ENCODE data around the gene CCDC194. TPM values are rescaled to one million over a fixed set of nuclear protein-coding genes. Genes with fewer than 3 reads are reported as not detected.
"Not testable (repeated sequence)": the region's sequence is repeated elsewhere in the genome, so short reads cannot be mapped to it uniquely, and the experiment has no call there.

CCDC194 gene
- total RNA-seq, 2 experiments from 2014 or later = 4.9 to 7.0 TPM

DNA sequence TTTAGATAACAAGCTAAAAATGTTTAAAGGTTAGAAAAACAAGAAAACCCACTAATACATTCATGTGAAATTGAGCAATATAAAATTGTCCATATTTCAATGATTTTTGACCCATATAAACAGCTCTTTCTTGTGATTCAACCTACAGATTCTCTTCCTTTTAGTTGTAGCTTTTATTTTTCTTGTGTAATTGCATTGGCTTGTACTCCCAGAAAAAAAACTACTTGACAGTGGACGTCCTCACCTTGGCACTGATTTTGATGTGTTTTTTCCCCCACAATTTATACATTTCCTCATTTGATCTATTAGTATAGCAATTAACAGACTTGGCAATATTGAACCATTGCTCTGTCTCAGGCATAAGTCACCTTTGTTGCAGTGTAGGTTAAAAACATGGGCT, 4.7 kb downstream of the CCDC194 start:
- H3K9me3 Mint-ChIP-seq = no peaks in the 10 kb centered on the region
- H3K4me3 Mint-ChIP-seq = no peak overlapping the region

DNA sequence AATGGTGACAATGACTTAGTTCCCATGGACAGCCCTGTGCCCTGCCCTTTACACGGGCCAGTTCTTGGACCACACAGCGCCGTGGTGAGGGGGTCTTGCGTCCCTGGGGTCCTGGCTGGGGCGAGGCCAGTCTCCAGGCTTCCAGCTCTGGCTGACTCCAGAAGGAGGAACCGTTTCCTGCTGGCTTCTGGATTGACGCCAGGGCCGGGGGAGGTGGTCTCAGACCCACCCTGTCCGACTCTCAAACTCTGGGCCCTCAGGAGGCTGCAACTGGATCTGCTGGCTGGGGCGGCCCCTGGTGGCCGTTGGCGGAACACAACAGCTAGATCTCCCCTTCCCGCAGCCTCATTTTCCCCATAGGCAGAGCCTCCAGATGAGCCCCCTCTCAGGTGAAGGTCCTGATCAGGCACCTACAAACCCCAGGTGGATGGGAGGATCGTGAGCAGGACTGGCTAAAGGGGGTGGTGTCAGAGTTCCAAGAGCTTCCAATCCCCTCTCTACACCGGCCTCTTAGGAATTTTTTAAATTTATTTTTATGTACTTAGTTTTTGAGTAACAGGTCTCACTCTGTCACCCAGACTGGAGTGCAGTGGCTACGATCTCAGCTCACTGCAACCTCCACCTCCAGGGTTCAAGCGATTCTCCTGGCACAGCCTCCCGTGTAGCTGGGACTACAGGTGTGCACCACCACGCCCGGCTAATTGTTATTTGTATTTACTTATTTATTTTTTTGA, 8.0 kb downstream of the CCDC194 start:
- POLR2A ChIA-PET = interaction anchor here (0.7 to 1.0 kb wide), 2 partner anchors 93 to 136 kb away, joined by 3 read pairs; no protein-coding TSS in a partner anchor
- H3K4me1 Mint-ChIP-seq = peaks cover 13% of the 10 kb centered on the region
- no peak overlapping the region for H3K27ac Mint-ChIP-seq
- peaks cover 24% of the 10 kb centered on the region for H3K27me3 Mint-ChIP-seq
- CTCF ChIA-PET = interaction anchor here (0.7 to 2.1 kb wide), 26 partner anchors 8 to 547 kb away, joined by 3 to 18 read pairs (median 5); partner anchors contain the start of genes BST2, CCDC124, DDA1 and MRPL34
- H3K36me3 Mint-ChIP-seq (ENCODE audit: low read depth) = no peaks in the 10 kb centered on the region
- H3K9me3 Mint-ChIP-seq = no peaks in the 10 kb centered on the region
- no peak overlapping the region for H3K4me3 Mint-ChIP-seq
- DNase-seq = peak; percentile 70

More for the DNA sequence above, 4.7 kb downstream of the CCDC194 start:
- no peaks in the 10 kb centered on the region for H3K36me3 Mint-ChIP-seq (ENCODE audit: low read depth)
- DNase-seq = no peak
- CTCF ChIA-PET = interaction anchor here (0.9 to 2.7 kb wide), 9 partner anchors 10 to 129 kb away, joined by 3 to 9 read pairs (median 7); partner anchors contain the start of genes BST2 and MVB12A
- H3K27me3 Mint-ChIP-seq = peaks cover 27% of the 10 kb centered on the region
- H3K4me1 Mint-ChIP-seq = peaks cover 19% of the 10 kb centered on the region
- no peak overlapping the region for H3K27ac Mint-ChIP-seq
- POLR2A ChIA-PET = interaction anchor here (1.0 to 1.6 kb wide), 7 partner anchors 11 to 97 kb away, joined by 3 to 6 read pairs (median 3); partner anchors contain the start of genes ANO8 and BST2

DNA sequence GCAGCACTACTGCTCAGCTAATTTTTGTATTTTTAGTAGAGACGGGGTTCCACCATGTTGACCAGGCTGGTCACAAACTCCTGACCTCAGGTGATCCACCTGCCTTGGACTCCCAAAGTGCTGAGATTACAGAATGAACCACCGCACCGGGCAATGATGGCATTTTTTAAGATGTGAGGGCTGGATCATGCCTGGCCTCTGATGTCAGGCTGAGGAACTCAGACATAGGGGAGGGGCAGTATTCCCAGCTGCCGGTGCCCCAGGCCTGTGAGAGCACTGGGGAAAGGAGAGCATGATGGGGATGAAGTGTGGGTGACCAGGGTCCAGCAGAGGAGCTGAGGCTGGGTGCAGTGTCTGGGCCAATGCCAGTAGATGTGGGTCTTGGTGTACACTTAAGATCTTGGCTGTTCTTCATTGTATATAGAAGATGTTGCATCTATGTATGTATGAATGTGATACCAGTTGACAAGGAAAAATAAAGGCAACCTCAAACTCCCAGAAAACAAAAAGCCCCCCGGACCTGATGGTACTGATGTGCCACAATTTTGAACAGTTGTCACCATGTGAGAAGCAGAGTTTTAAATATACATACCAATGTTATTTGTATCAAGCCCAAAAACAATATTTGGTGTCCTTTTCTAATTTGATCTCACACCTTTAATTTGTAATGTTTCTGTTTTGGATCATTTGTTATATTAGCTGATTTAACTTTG, 13.4 kb downstream of the CCDC194 start:
- Mint-ChIP-seq H3K4me1 (peaks cover 8% of the 10 kb centered on the region), H3K36me3 (ENCODE audit: low read depth) (no peaks in the 10 kb centered on the region), H3K27me3 (peaks cover 14% of the 10 kb centered on the region), H3K4me3 (no peak overlapping the region), H3K9me3 (no peaks in the 10 kb centered on the region), H3K27ac (no peak overlapping the region)
- POLR2A ChIA-PET = interaction anchor here (0.6 kb wide), 1 partner anchor 436 kb away, joined by 4 read pairs; no protein-coding TSS in a partner anchor
- DNase-seq = no peak
- CTCF ChIA-PET = interaction anchor here (0.5 to 1.4 kb wide), 2 partner anchors 71 to 75 kb away, joined by 4 read pairs; partner anchors contain the start of gene DDA1

DNA sequence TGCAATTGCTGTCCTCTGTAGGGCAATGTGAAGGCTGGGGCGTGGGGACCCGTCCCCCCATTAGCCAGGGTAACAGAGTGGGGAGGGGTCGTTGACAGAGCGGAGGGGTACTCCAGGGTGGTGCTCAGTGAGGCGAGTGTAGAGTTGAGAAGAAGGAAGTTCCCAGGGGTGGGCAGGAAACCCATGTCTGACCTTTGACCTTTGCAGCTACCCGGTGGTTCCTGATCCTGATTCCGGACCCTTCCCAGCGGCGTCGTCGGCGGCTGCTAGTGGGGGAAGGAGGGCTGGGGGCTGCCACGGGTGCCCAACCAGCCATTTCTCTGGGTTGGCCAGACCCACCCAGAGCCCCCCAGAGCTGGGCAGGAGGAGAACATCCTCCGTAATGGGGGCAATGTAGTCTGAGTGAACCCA, 14.8 kb downstream of the CCDC194 start:
- Mint-ChIP-seq H3K9me3 (no peaks in the 10 kb centered on the region), H3K4me1 (peaks cover 8% of the 10 kb centered on the region), H3K27ac (no peak overlapping the region), H3K36me3 (ENCODE audit: low read depth) (no peaks in the 10 kb centered on the region), H3K27me3 (peaks cover 14% of the 10 kb centered on the region), H3K4me3 (no peak overlapping the region)
- DNase-seq = no peak
- ChIA-PET POLR2A (no interaction called here), CTCF (interaction anchor here (0.6 to 1.2 kb wide), 2 partner anchors 10 to 121 kb away, joined by 3 to 5 read pairs; no protein-coding TSS in a partner anchor)

DNA sequence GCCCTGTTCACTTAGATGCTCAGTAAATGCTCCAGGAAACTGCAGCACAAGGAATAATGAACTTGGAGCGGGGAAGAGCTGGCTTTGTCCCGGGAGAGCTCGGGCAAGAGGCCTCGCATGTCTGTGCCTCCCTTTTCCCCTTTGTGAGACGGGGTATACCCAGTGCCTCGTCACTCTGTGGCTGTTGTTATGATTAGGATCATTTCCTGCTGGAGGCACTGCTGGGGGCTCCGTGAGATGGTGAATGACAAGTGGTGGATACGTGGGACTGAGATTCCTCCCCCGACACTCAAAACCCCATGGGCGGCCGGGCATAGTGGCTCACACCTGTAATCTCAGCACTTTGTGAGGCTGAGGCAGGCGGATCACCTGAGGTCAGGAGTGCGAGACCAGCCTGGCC, 15.7 kb downstream of the CCDC194 start:
- Mint-ChIP-seq H3K4me1 (peaks cover 7% of the 10 kb centered on the region), H3K36me3 (ENCODE audit: low read depth) (no peaks in the 10 kb centered on the region), H3K4me3 (no peak overlapping the region), H3K27ac (no peak overlapping the region), H3K9me3 (no peaks in the 10 kb centered on the region), H3K27me3 (peaks cover 14% of the 10 kb centered on the region)
- CTCF ChIA-PET = interaction anchor here (1.2 kb wide), 1 partner anchor 11 kb away, joined by 5 read pairs; no protein-coding TSS in a partner anchor
- no peak for DNase-seq
- POLR2A ChIA-PET = no interaction called here

DNA sequence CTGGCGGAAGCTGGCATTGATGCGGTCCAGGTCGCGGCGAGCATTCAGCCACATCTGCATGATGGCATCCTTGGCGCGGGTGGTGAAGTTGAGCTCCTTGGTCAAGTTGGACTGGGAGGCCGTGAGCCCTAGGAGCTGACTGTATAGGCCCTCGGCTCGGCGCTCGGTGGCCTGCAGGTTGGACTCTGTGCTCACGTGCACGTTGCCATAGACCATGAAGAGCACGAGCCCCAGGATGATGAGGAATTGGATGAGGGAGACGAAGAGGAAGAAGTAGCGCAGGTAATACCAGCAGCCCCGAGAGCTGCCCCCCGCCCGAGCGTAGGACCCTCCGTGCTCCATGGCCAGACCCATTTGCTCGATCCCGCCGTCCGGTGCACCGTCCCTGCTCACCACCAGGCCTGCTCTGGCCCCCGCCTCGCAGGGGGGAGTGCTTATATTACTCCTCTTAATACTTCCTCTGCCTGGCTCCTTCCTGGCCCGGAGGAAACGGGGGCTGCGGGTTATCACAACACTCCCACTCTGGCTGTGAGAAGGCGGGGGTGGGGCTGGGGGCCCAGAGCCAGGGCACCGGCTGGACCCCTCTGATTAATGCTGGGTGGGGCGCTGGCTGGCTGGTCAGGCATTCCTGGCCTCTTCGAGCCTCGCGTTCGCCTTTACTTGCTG, 16.9 kb downstream of the CCDC194 start, which contains the start of gene PLVAP:
Gene PLVAP, minus strand, starts transcription at position 408 of the 666 bp plus-strand sequence. Its CDS starts 54 bp downstream, at position 354.
- CTCF ChIA-PET = interaction anchor here (1.9 kb wide), 1 partner anchor 9 kb away, joined by 7 read pairs; no protein-coding TSS in a partner anchor
- H3K9me3 Mint-ChIP-seq = no peaks in the 10 kb centered on the region
- H3K27ac Mint-ChIP-seq = no peak within 1 kb of the TSS
- POLR2A ChIA-PET = no interaction called here
- no peaks in the 10 kb centered on the region for H3K4me1 Mint-ChIP-seq
- H3K4me3 Mint-ChIP-seq = no peak within 1 kb of the TSS
- H3K27me3 Mint-ChIP-seq = peaks cover 14% of the 10 kb centered on the region
- DNase-seq = no peak
- no peaks in the 10 kb centered on the region for H3K36me3 Mint-ChIP-seq (ENCODE audit: low read depth)

DNA sequence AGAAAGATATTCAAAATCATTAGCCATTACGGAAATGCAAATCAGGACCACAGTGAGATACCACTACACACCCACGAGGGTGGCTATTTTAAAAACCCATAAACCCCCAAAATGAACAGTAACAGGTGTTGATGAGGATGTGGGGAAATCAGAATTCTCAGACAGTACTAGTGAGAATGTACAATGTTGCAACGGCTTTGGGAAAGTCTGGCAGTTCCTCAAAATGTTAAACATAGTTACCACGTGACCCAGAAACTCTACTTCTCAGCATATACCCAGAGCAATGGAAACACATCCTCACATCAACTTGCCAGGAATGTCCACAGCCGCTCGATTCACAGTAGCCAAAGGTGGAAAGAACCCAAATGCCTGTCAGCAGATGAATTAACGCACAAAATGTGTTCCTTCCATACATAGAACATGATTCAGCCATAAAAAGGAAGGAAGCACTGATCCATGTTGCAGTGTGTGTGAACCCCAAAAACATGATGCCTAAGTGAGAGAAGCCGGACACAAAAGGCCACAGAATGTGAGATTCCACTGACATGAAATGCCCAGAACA, 23.9 kb downstream of the CCDC194 start:
- Mint-ChIP-seq H3K27ac (no peak overlapping the region), H3K4me1 (peaks cover 3% of the 10 kb centered on the region), H3K9me3 (no peaks in the 10 kb centered on the region), H3K27me3 (peaks cover 9% of the 10 kb centered on the region), H3K4me3 (no peak overlapping the region), H3K36me3 (ENCODE audit: low read depth) (no peaks in the 10 kb centered on the region)
- DNase-seq = no peak
- CTCF ChIA-PET = no interaction called here
- POLR2A ChIA-PET = no interaction called here

DNA sequence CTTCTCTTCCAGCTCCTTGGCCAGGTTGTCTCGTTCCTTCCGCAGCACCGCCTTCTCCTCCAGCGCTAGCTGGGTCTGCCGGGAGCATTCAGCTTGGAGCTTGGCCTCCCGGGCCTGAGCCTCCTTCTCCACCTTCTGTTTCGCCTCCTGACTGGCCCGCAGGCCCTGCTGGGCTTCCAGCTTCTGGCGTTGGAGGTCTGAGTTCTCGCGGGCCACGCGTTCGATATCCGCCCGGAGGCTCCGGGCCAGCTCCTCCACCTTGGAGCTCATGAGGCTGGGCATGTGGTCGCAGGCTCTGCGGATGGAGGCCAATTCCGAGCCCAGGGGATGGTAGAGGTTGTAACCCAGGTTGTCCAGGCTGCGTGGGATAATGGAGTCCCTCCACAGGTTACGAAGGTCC, 28.6 kb downstream of the CCDC194 start:
- no peak for DNase-seq
- no peak overlapping the region for H3K4me3 Mint-ChIP-seq

DNA sequence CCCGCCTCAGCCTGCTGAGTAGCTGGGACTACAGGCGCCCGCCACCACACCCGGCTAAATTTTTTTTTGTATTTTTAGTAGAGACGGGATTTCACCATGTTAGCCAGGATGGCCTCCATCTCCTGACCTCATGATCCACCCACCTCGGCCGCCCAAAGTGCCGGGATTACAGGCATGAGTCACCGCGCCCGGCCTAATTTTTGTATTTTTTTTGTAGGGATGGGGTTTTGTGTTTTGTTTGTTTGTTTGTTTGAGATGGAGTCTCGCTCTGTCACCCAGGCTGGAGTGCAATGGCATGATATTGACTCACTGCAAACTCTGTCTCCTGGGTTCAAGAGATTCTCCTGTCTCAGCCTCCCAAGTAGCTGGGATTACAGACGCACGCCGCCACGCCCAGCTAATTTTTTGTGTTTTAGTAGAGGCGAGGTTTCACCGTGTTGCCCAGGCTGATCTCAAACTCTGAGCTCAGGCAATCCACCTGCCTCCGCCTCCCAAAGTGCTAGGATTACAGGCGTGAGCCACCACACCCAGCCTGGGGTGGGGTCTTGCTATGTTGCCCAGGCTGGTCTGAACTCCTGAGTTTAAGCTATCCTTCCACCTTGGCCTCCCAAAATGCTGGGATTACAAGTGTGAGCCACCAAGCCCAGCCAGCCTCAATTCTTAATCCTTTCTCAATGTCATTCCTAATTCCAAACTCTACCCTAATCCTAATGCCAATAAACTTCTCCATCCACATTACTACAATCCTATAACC, 30.0 kb downstream of the CCDC194 start:
- DNase-seq; H3K36me3 Mint-ChIP-seq (ENCODE audit: low read depth); CTCF ChIA-PET; H3K4me3 Mint-ChIP-seq; H3K4me1 Mint-ChIP-seq; POLR2A ChIA-PET; H3K27ac Mint-ChIP-seq; H3K9me3 Mint-ChIP-seq: not testable (repeated sequence)
- peaks cover 15% of the 10 kb centered on the region for H3K27me3 Mint-ChIP-seq

More for the DNA sequence above, 28.6 kb downstream of the CCDC194 start:
- Mint-ChIP-seq H3K4me1 (peaks cover 2% of the 10 kb centered on the region), H3K9me3 (no peaks in the 10 kb centered on the region), H3K27ac (no peak overlapping the region), H3K27me3 (peaks cover 17% of the 10 kb centered on the region), H3K36me3 (ENCODE audit: low read depth) (no peaks in the 10 kb centered on the region)
- ChIA-PET CTCF (no interaction called here), POLR2A (interaction anchor here (1.2 kb wide), 1 partner anchor 19 kb away, joined by 3 read pairs; no protein-coding TSS in a partner anchor)

DNA sequence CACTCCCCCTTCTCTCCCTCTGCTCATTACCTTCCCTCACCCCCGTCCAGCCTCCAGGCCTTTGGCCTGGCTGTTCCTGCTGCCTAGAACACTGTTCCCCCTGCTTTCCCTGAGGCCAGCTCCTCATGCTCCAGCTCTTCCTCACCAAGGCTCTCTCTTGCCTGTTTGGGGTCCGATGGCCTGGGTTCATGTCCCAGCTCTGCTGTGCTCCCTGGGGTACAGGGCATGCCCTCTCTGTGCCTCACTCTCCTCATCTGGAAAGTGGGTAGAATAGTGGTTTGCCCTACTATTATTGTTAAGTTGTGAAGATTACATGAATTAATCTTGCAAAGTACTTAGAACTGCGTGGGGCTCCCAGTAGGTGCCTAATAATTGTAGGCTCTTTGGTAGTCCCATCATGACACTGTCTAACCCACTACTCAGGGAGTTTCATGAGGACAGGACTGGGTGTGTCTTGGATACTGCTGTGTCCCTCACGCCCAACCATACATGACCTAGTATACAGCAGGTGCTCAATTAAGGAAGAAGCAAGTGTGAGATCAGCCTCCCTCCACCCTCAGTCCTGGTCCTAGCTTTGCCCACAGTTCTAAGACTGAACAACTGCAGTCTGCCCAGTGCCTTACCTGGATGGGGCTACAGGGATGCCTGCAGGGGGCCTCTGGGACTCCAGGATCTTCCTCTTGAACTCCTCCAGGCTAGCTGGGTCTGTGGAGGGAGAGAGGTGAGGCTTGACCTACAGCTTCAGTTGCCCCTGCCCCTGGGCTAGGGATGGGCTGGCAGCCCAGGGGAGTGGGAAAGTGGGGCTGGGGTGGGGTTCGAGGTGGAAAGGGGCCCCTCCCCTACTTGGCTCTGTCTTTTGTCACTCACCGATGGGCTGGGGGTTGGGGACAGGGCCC, 33.8 kb downstream of the CCDC194 start:
- Mint-ChIP-seq H3K27me3 (peaks cover 15% of the 10 kb centered on the region), H3K4me1 (no peaks in the 10 kb centered on the region), H3K4me3 (no peak overlapping the region), H3K27ac (no peak overlapping the region), H3K36me3 (ENCODE audit: low read depth) (no peaks in the 10 kb centered on the region), H3K9me3 (no peaks in the 10 kb centered on the region)
- no peak for DNase-seq
- ChIA-PET POLR2A (no interaction called here), CTCF (interaction anchor here (0.9 kb wide), 1 partner anchor 15 kb away, joined by 7 read pairs; no protein-coding TSS in a partner anchor)

DNA sequence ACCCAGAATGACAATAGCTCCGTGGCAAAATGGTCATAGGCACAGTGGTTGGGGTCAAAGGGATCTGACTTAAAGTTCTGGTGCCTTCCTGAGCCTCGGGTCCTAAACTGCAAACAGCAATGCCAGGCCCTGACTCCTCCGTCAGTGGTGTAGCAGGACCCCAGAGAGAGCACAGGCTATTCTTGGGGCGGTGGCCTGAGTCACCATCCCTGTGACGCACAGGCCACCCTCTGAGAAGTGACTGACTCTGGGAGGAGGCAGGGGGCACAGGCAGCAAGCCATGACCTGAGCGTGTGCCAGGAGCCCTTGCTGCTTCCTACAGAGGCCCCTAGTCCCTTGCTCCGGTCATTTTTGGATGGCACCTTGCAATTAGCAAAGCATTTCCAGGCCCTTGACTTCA, 35.6 kb downstream of the CCDC194 start:
- H3K27ac Mint-ChIP-seq = no peak overlapping the region
- no peaks in the 10 kb centered on the region for H3K36me3 Mint-ChIP-seq (ENCODE audit: low read depth)
- no peak overlapping the region for H3K4me3 Mint-ChIP-seq
- ChIA-PET CTCF (interaction anchor here (1.2 kb wide), 1 partner anchor 13 kb away, joined by 4 read pairs; no protein-coding TSS in a partner anchor), POLR2A (no interaction called here)
- H3K4me1 Mint-ChIP-seq = peaks cover under 1% of the 10 kb centered on the region
- H3K27me3 Mint-ChIP-seq = peaks cover 12% of the 10 kb centered on the region
- H3K9me3 Mint-ChIP-seq = no peaks in the 10 kb centered on the region
- no peak for DNase-seq
